Stomach (tissue), 9 donors: Measurements from ENCODE around the gene NRF1. TPM values are rescaled to one million over a fixed set of nuclear protein-coding genes. Genes with fewer than 3 reads are reported as not detected.

Source experiments
- DNase-seq, 2 donors: peaks; one replicate each; pipeline versions ENCODE4 v3.0.0 to v3.0.0-alpha.2; 2013 to 2019
- H3K27ac ChIP-seq, 5 donors: fragments of 200-600 bp in 4 of 5; sonication (generic) in 4 of 5; one replicate each; pipeline ENCODE4 v1.5.1; 2013 to 2019; ENCODE audit warnings: mild to moderate bottlenecking in 1 of 5, moderate library complexity in 1 of 5
- H3K27me3 ChIP-seq, 3 donors: fragments of 200-600 bp; sonication (generic); one replicate each; pipeline ENCODE4 v1.5.1; 2017 to 2019; ENCODE audit warnings: mixed run types in 1 of 3
- H3K36me3 ChIP-seq, 4 donors: fragments of 200-600 bp; sonication (generic); 1 replicate in 3 of 4; 2 replicates in 1 of 4; pipeline ENCODE4 v1.5.1; 2016 to 2019
- H3K4me1 ChIP-seq, 4 donors: fragments of 200-600 bp; sonication (generic); one replicate each; pipeline ENCODE4 v1.5.1; 2016 to 2019
- H3K4me3 ChIP-seq, 4 donors: fragments of 200-600 bp; sonication (generic) in 3 of 4; one replicate each; pipeline ENCODE4 v1.5.1; 2016 to 2019; ENCODE audit warnings: mild to moderate bottlenecking in 1 of 4
- H3K9me3 ChIP-seq, 4 donors: fragments of 200-600 bp; sonication (generic); one replicate each; pipeline ENCODE4 v1.5.1; 2016 to 2019
- EP300 ChIP-seq: sonication (generic); formaldehyde crosslinking; IDR thresholded peaks from one replicate; pipeline ENCODE4 v1.6.1; 2017; ENCODE audit warnings: antibody characterized with exemption
- POLR2A ChIP-seq, 4 donors: fragments of 450-650 bp; IDR thresholded peaks; one replicate each; pipeline ENCODE4 v1.6.1; 2016; ENCODE audit warnings: antibody characterized with exemption in 4 of 4, control low read depth in 2 of 4, mild to moderate bottlenecking in 1 of 4, moderate library complexity in 1 of 4
- POLR2AphosphoS5 ChIP-seq, 3 donors: sonication (generic); formaldehyde crosslinking; IDR thresholded peaks; one replicate each; pipeline ENCODE4 v1.6.1; 2016; ENCODE audit warnings: antibody characterized with exemption in 3 of 3
- WGBS, 5 donors: extraction: QIAGEN DNeasy Blood & Tissue Kit in 3 of 5; methylation state at CpG; one replicate each; pipeline versions ENCODE4 v1.1.5 to v1.1.7; 2013 to 2018; 5-methylcytosine and 5-hydroxymethylcytosine counted together
- intact Hi-C: fragments of 100-400 bp; cut with DNase I; formaldehyde crosslinking; loops from one replicate; pipeline ENCODE4 v1.15.1; 2023; ENCODE audit warnings: low total_unique reads
- polyA plus RNA-seq, 3 donors: library from polyadenylated mRNA; stranded (reverse); fragments of 200-250 nt; gene quantifications; one replicate each; pipeline ENCODE4 v1.2.3, GENCODE V29; 2013
- total RNA-seq, 5 donors: library from RNA; depleted of rRNA; stranded (reverse); fragments of >200 nt; gene quantifications; one replicate each; pipeline versions ENCODE4 v1.1.0 to v1.2.3, GENCODE V29; 2014 to 2016
- TF ChIP-seq, protein P1 (sequence below), 7 experiments: fragments of 450-650 bp in 4 of 7; fragments of 200-600 bp in 3 of 7; sonication (generic) in 3 of 7; IDR thresholded peaks; one replicate each; pipeline ENCODE4 v1.5.1; 2016 to 2019; ENCODE audit warnings: antibody characterized with exemption in 7 of 7, control low read depth in 2 of 7, mild to moderate bottlenecking in 1 of 7
- donor health status: healthy with polysubstance abuse.
- donor health status: Bipolar disorder and iron deficiency.
- donor health status: healthy.

Gene NRF1
- total and polyA plus RNA-seq, 8 donors, result 3.2 to 58.3 (median 10.1) TPM

DNA sequence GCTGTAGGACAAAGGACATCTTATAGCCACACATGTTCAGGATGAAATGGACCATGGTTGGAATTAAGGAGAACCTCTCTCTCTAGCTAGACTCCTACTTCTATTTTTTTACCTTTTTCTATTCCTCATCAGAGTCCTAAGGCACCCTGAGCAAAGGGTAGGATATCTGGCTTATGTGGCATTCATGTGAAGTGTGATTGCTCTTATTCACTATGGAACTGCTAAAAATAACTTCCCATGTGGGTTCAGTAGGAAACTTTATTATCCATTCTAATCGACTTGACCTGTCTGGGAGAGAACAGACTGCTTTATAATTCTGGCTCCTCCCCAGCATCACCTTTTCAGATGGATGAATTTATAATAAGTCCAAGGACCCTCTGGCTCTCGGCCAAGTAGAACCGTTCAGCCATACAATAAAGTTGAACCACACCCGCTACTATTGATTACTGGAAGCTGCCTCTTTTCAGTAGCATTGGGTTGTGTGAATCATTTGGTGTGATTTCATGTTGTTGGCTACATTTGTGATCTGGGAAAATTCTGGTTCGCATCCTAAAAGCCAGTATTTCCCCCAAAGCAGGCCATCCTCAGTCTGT, 117.5 kb downstream of the NRF1 start:
- intact Hi-C loops, result no loop called here
- TF ChIP-seq POLR2A (IDR thresholded peaks at IDR 0.05) (no peak), EP300 (no peak), POLR2AphosphoS5 (IDR thresholded peaks at IDR 0.05) (no peak)
- TF ChIP-seq, protein P1, sequence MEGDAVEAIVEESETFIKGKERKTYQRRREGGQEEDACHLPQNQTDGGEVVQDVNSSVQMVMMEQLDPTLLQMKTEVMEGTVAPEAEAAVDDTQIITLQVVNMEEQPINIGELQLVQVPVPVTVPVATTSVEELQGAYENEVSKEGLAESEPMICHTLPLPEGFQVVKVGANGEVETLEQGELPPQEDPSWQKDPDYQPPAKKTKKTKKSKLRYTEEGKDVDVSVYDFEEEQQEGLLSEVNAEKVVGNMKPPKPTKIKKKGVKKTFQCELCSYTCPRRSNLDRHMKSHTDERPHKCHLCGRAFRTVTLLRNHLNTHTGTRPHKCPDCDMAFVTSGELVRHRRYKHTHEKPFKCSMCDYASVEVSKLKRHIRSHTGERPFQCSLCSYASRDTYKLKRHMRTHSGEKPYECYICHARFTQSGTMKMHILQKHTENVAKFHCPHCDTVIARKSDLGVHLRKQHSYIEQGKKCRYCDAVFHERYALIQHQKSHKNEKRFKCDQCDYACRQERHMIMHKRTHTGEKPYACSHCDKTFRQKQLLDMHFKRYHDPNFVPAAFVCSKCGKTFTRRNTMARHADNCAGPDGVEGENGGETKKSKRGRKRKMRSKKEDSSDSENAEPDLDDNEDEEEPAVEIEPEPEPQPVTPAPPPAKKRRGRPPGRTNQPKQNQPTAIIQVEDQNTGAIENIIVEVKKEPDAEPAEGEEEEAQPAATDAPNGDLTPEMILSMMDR (IDR thresholded peaks at IDR 0.05), result no peak
- no peaks in the 10 kb centered on the region for H3K9me3 ChIP-seq
- H3K4me3 ChIP-seq, result no peak overlapping the region
- H3K36me3 ChIP-seq, result peaks cover 28 to 99% (median 92%) of the 10 kb centered on the region in 4 donors
- DNase-seq, result peak in 1 of 2 donors; percentile 34
- no peaks in the 10 kb centered on the region for H3K4me1 ChIP-seq
- H3K27me3 ChIP-seq, result no peaks in the 10 kb centered on the region
- H3K27ac ChIP-seq, result no peak overlapping the region
- WGBS, 5 donors, result 65 to 75% (median 69%) methylated on average over 5 of the region's 5 CpGs

DNA sequence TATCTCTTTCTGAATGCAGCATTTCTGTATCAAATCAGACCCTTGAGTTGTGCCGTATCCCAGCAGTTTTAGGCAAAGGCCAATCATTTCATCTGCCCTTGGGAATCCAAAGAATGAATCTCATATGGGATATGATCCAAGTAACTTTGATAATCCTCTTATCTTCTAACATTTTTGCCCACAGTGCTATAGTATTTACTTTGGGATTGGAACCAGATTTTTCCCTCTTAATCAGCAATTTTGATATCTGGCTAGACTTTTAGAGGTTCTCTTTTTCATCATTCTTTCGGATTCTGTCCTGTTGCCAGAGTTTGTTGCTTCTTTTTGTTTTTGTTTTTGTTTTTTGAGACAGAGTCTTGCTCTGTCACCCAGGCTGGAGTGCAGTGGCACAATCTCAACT, 118.0 kb downstream of the NRF1 start:
- Histone ChIP-seq H3K27ac (no peak overlapping the region), H3K4me1 (no peaks in the 10 kb centered on the region), H3K27me3 (no peaks in the 10 kb centered on the region), H3K9me3 (no peaks in the 10 kb centered on the region), H3K36me3 (peaks cover 24 to 99% (median 92%) of the 10 kb centered on the region in 4 donors), H3K4me3 (no peak overlapping the region)
- TF ChIP-seq POLR2A (IDR thresholded peaks at IDR 0.05), result no peak
- no peak for TF ChIP-seq POLR2AphosphoS5 (IDR thresholded peaks at IDR 0.05)
- intact Hi-C loops, result no loop called here
- WGBS, 5 donors, result 55 to 82% (median 67%) methylated on average over 2 of the region's 2 CpGs
- DNase-seq, result no peak

DNA sequence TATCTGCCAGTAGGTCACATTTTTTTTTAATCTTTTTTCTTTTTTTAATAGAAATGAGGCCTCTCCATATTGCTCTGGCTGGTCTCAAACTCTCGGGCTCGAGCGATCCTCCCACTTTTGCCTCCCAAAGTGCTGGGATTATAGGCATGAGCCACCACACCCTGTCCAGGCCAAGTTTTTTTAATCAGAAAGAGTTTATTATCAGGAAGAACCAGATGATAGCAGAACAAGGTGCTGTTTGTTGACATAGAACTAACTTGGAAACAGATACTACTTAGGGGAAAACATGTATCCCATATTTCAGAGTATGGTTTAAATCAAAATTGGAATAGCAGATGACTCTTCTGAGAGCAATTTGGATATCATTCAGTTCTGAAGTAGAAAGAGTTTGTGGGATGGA, 118.6 kb downstream of the NRF1 start:
- H3K9me3 ChIP-seq, result no peaks in the 10 kb centered on the region
- peaks cover 30 to 99% (median 92%) of the 10 kb centered on the region in 4 donors for H3K36me3 ChIP-seq
- H3K27ac ChIP-seq, result no peak overlapping the region
- TF ChIP-seq, protein P1 (IDR thresholded peaks at IDR 0.05), result no peak
- TF ChIP-seq POLR2A (IDR thresholded peaks at IDR 0.05) (no peak), POLR2AphosphoS5 (IDR thresholded peaks at IDR 0.05) (no peak), EP300 (no peak)
- DNase-seq, result no peak
- 97 to 99% (median 97%) methylated on average over 3 of the region's 3 CpGs for WGBS, 5 donors
- intact Hi-C loops, result no loop called here
- H3K4me1 ChIP-seq, result no peaks in the 10 kb centered on the region
- no peak overlapping the region for H3K4me3 ChIP-seq
- no peaks in the 10 kb centered on the region for H3K27me3 ChIP-seq

DNA sequence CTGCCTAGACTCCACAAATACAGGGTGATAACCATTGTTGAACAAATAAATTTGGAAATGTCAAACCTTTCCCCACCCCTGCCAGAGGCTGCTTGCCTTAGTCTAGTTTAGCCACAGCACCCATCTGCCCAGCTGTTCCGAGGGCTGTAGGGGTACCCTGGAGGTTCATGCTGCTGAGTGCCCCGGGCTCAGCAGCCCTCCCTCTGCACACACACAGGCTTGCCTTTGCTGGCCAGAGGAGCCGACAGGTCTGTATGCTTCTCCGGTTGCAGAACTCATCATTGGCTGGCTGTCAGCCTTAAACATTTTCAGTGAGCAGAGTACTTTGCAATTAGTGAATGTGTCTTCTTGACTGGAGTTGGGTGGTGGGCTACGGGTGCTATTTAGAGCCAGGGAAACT, 122.9 kb downstream of the NRF1 start:
- H3K27me3 ChIP-seq, result no peaks in the 10 kb centered on the region
- TF ChIP-seq POLR2AphosphoS5 (IDR thresholded peaks at IDR 0.05) (no peak), POLR2A (IDR thresholded peaks at IDR 0.05) (no peak), EP300 (no peak)
- TF ChIP-seq, protein P1 (IDR thresholded peaks at IDR 0.05), result no peak
- intact Hi-C loops, result no loop called here
- H3K9me3 ChIP-seq, result no peaks in the 10 kb centered on the region
- H3K4me1 ChIP-seq, result peaks cover 0 to 16% (median 0%) of the 10 kb centered on the region in 4 donors
- no peak overlapping the region for H3K4me3 ChIP-seq
- H3K27ac ChIP-seq, result no peak overlapping the region
- peaks cover 16 to 91% (median 82%) of the 10 kb centered on the region in 4 donors for H3K36me3 ChIP-seq
- DNase-seq, result no peak
- 74 to 100% (median 78%) methylated on average over 5 of the region's 5 CpGs for WGBS, 5 donors

DNA sequence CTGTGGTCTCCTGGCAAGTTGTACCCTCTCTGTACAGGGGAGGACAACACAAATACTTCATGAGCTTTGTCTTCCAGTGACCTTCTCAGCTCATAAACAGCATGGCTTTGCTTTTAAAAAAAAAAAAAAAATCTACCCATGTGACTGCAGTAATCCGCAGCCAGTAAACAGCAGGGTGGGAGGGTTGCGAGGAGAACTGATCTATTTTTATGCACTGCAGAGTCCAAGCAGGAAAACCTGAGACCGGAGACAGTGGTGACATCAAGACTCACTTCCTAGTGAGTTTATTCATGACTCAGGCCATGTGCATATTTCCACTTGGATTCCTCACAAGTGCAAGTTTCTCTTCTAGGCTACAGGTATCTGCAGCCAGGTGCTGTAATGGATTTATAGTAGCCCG, 127.9 kb downstream of the NRF1 start:
- H3K9me3 ChIP-seq, result no peaks in the 10 kb centered on the region
- no peak overlapping the region for H3K4me3 ChIP-seq
- H3K27me3 ChIP-seq, result no peaks in the 10 kb centered on the region
- H3K36me3 ChIP-seq, result peaks cover 7 to 73% (median 63%) of the 10 kb centered on the region in 4 donors
- peaks cover 0 to 34% (median 0%) of the 10 kb centered on the region in 4 donors for H3K4me1 ChIP-seq
- no peak overlapping the region for H3K27ac ChIP-seq
- WGBS, 5 donors, result 48 to 74% (median 67%) methylated on average over 4 of the region's 4 CpGs
- intact Hi-C loops, result no loop called here
- DNase-seq, result peak in 1 of 2 donors; percentile 56
- TF ChIP-seq, protein P1 (IDR thresholded peaks at IDR 0.05), result no peak
- TF ChIP-seq POLR2A (IDR thresholded peaks at IDR 0.05) (no peak), POLR2AphosphoS5 (IDR thresholded peaks at IDR 0.05) (peak in 1 of 3 donors; percentile 8)
